NCI-H2107 (cell line): ENCODE measurements around the gene RAB22A.

Source experiments
- DNase-seq: peaks from one replicate; lab custom pipeline; 2025; lab: John Stamatoyannopoulos, UW

Gene RAB22A

GRCh38 chr20:58309591-58310290, at the start of gene RAB22A:
RAB22A (plus strand) TSS chr20:58309715; CDS start chr20:58309977, 262 bp downstream.
- peak; percentile 64 for DNase-seq

- no peak for DNase-seq
Observed at GRCh38 chr20:58260006-58260405, 49.5 kb upstream of the RAB22A start.

GRCh38 chr20:58261660-58262059, 47.9 kb upstream of the RAB22A start:
- no peak for DNase-seq

- no peak for DNase-seq
Observed at GRCh38 chr20:58264271-58264670, 45.2 kb upstream of the RAB22A start.

GRCh38 chr20:58267389-58268215, 41.9 kb upstream of the RAB22A start:
- DNase-seq = no peak

- DNase-seq = no peak
Observed at GRCh38 chr20:58268421-58268821, 41.1 kb upstream of the RAB22A start.

GRCh38 chr20:58268936-58269619, 40.4 kb upstream of the RAB22A start:
- no peak for DNase-seq

GRCh38 chr20:58271606-58272351, 37.7 kb upstream of the RAB22A start:
- no peak for DNase-seq

GRCh38 chr20:58274384-58274783, 35.1 kb upstream of the RAB22A start:
- no peak for DNase-seq

GRCh38 chr20:58277107-58277506, 32.4 kb upstream of the RAB22A start:
- DNase-seq = no peak

GRCh38 chr20:58277578-58278472, 31.7 kb upstream of the RAB22A start:
- no peak for DNase-seq

- DNase-seq = no peak
Observed at GRCh38 chr20:58286729-58287128, 22.8 kb upstream of the RAB22A start.

GRCh38 chr20:58287638-58288037, 21.9 kb upstream of the RAB22A start:
- DNase-seq = no peak

- DNase-seq = no peak
Observed at GRCh38 chr20:58289143-58289542, 20.4 kb upstream of the RAB22A start.

GRCh38 chr20:58293453-58293852, 16.1 kb upstream of the RAB22A start:
- DNase-seq = no peak

- DNase-seq = no peak
Observed at GRCh38 chr20:58294497-58295455, 14.7 kb upstream of the RAB22A start.

GRCh38 chr20:58296051-58296837, 13.3 kb upstream of the RAB22A start:
- DNase-seq = no peak

GRCh38 chr20:58297394-58297793, 12.1 kb upstream of the RAB22A start:
- no peak for DNase-seq

GRCh38 chr20:58300321-58300720, 9.2 kb upstream of the RAB22A start:
- no peak for DNase-seq
